T-helper 1 cell treated with Interleukin-12 subunit alpha and Interleukin-12 subunit beta and Interleukin-4 antibody, amounts not matched to agents 30 ng/mL and 1 ng/mL, for 36 hours (primary cell): ENCODE results near the gene SMIM36. TPM values are rescaled to one million over a fixed set of nuclear protein-coding genes. Genes with fewer than 3 reads are reported as not detected.
"Not testable (repeated sequence)": the region's sequence is repeated elsewhere in the genome, so short reads cannot be mapped to it uniquely, and the experiment has no call there.

ENCODE experiments used
- intact Hi-C: fragments of 100-400 bp; cut with micrococcal nuclease; formaldehyde crosslinking; loops from one replicate; pipeline ENCODE4 v1.15.1; 2024
- total RNA-seq: library from RNA; stranded (reverse); gene quantifications from 2 replicates; pipeline ENCODE4 v1.2.3, GENCODE V29; 2022

The SMIM36 gene
- total RNA-seq, 1 donor from 2014 or later = not detected

DNA sequence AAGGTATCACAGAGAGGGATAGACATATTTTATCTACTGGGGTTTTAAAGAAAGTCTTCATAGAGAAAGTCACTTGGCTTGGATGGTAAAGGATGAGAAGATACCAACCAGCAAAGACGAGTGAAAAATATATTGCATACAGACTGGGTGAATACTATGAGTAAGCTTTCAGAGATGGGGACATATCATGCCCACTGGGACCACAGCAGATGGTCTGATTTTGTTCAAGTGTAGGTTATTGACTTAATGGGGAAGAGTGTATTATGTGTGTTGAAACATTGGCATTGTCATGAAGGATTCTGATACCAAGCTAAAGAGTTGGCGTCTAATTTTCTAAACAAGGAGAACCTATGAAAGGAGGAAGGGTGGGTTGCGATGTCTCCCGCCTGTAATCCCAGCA, 75.8 kb downstream of the SMIM36 start:
- intact Hi-C loops = no loop called here

DNA sequence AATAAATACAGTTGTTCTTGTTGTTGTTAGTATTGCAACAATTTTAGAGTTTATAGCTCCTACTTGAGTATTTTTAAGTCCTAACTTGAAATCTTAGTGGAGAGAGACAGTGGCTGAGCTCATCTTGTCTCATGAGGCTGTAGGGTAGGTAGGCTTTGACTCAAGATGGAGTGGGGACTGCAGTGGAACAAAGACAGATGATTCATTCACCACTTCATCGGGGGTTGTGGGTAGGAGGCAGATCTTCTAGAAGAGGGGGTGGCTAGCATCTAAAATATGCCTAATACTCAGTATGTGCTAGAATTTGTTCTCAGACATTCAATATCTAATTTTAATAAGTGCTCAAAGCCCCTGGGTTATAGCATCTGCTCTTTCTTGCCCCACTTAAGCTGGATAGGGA, 76.5 kb downstream of the SMIM36 start:
- intact Hi-C loops = no loop called here

DNA sequence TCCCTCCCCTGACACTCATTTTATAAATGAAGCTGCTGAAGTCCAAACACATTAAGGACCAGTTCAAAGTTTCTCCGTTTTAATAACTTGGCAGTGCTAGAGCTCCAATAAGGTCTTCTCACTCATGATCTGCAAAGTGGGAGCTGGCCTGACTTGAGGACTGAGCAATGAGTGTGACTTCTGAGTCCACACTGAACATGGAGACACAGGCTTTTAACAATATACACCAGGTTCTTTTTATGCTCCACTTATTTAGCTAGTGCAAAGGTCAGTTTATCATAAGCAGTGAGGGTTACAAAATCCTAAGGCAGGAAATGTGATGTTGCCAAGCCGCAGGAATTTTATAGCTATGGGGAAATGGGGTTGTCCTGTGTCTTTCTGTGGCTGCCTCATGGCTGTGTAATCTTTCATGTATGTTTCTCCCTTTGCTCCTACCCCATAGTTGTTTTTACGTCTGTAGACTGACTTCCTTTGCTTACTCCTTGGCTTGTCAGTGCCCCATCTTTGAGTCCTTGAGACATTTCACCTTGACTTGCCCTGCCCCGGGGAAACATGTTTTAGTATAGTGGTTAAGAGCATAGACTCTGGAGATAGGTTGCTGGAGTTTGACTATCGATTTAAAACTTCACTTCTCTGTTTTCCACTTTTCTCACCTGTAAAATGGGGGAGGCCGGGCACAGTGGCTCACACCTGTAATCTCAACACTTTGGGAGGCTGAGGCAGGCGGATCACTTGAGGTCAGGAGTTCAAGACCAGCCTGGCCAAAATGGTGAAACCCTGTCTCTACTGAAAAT, 77.4 kb downstream of the SMIM36 start:
- intact Hi-C loops = no loop called here

DNA sequence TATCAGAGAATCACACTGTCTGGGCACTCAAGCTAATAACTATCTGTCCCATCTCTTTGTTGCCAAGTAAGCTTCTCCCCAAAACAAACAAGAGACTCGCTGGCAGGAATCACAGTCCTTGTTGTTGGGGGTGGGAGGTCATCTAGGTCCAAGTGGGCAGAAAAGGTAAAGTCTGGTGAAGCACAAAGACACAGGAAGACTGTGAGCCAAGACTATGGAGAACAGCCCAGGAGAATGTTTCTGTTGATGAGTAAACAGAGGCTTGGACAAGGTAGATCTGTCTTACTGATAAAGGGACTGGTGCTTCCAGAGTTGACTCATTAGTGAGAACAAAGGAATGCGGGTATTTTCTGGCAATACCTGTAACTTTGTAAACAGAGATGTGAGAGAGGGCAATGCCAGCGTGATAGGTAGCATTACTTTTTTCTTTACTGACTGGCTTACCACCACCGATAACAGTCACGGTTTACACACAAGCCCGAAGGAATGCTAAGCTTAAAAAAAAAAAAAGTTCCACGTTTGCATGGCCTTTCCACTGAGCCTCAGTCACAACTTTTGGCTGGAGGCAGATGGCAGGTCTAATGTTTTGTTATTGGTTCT, 78.1 kb downstream of the SMIM36 start:
- intact Hi-C loops = no loop called here

DNA sequence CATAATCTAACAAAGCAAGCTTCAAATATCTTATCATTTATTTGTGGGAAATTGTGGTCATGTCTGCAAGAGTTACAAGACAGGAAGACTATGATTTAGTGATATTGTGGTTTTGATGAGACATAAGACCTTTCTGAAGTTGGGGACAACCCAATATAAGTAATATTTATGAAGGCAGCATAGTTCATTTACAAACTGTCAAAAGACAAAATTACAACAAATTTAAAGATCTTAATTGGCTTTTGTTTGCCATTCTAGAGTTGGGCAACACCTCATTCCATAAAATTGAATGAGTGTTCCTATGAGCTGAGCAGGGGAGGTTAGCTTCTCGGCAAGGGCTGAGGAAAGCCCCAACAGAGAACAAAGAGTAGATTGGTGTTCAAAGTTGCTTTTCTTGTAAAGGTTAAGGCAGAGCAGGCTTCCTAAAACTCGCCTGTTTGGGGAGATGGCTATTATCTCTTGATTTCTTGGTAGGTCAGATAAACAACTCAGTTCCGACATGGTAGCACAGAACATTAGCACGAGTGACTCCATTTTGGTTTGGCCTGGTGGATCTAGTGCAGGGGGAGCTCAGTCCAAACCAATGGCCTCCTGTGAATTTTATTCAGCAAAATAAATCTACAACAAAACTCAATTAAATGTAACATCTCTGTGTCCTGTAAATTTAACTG, 78.8 kb downstream of the SMIM36 start:
- intact Hi-C loops = no loop called here

DNA sequence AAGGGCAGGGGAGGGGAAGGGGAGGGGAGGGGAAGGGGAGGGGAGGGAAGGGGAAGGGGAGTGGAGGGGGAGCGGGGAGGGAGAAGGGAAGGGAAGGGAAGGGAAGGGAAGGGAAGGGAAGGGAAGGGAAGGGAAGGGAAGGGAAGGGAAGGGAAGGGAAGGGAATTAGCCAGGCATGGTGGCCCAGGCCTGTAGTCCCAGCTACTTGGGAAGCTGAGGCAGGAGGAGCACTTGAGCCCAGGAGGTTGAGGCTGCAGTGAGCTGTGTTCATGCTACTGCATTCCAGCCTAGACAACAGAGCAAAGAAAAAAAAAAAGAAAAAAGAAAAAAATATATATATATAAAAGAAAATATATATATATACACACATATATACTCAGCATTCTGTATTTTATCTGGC, 79.3 kb downstream of the SMIM36 start:
- intact Hi-C loops = not testable (repeated sequence)

DNA sequence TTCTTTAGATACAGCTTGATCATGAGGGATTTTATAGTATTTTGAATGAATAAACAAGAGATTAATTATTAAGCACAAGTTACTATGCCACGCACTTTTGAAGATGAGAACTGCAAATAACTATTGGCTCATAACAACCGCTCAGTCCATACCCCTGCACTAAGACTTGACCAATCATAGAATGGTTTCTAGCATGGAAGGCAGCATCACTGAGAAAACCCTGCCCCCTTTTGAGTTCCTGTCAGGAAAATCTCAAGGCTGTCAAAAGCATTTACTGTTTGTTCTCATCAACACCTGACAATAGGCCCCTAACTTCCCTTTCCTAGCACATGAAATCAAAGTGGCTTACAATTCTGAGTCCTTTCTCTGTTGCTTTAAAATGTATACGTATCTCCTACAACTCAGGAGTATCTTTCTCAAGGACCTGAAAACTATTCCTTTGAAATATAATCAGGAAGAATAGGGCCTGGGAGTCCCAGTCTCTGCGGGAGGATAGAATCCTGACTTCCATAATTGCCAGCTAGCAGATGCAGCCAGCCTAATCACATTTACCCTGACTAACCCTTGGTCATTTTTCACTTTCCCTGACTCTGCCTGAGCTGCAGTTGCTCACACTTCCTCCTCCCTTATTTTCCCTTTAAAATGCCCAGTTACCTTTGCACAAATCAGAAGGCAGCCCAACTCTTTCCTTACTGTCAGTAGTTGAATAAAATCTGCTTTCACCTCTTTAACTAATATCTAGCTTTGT, 80.5 kb downstream of the SMIM36 start:
- intact Hi-C loops = no loop called here

DNA sequence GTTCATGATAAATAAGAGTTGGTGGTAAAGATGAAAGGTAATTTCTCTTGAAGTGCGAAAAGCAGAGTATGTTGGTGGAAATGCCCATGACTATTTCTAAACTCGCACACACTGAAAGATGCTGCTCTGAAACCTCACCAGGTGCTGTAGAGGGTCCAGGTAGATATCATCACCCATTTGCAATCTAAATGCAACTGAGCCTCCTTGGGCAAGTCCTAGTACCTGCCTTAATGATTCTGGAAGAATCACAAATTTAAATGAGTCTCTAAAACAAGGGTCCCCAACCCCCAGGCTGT, 83.7 kb downstream of the SMIM36 start:
- intact Hi-C loops = no loop called here

DNA sequence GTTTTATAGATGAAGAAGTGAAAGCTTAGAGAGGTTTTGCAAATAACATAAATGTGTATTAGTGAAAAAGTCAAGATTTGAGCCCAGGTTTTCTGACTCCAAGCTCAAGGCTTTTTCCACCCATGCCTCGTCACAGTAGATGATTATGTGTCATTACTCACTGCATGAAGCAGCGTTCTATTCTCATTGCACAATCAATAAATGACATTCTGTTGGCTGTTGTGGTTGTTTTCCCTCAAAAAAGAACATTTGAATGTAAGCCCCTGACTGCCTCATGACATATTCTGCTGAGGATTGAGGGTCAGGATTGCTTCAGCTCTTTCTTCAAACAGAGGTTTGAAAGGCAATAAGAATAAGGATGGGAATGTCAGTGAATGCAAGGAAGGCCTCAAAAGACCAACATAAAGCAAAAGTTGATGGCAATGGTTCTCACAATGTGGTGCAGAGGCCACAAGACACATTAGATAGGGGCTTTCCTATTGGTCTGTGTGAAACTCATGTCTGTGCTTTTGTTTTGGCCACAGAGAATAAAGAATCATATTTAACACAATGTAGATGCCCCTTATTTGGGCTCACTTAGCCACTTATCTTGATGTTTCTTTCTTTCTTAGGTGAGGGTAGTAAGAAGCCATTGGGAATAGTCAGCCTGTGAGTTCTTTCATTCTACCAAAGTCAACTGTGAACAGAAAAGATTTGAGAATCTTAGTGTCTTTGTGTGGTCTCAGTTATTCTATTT, 84.2 kb downstream of the SMIM36 start:
- intact Hi-C loops = no loop called here

DNA sequence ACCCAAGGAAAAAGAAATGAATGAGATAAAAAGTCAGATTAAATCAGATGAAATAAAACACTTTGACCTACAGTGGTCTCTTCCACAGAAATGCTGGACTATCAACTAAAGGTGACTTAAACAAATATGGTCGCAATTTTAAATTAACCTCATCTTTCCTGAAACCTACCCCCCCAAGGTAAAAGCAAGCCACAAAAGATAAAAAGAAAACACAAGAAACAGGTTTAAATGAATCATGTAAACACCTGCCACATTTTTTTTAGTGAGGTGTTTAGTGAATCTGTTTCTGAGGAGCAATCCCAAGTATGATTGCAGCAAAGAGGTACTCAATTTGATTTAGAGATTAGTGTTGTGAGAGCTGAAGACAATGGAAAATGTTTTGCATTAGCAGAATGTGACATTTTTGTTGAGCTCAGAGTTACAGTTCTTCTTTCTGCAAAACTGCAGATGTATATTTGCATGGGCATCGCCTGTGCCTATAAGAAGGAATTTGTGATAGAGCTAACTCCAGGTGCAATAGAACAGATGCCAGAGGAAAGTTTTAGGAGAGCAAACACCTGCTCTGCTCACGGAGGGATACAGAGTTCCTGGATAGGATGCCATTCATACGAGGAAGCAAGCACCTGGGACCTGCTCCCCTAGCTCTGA, 86.2 kb downstream of the SMIM36 start:
- intact Hi-C loops = loop anchor here (5.0 kb wide), 2 partner anchors 188 to 1487 kb away; partner anchors contain the start of gene TRIM25

DNA sequence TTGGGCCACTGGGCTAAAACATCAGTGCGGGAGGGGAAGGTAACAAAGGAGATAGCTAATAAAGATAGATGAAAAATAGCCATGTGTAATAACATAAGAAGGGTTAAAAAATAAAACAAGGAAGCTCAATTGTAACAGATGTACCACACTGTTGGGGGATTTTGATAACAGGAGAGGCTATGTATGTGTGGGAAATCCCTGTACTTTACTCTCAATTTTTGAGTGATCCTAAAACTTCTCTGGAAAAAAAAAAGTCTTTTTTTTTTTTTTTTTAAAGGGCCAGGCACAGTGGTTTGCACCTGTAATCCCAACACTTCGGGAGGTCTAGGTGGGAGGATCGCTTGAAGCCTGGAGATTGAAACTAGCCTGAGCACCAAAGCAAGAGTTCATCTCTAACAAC, 87.7 kb downstream of the SMIM36 start:
- intact Hi-C loops = loop anchor here (2.0 to 5.0 kb wide), 5 partner anchors 39 to 1489 kb away; partner anchors contain the start of genes HLF and TRIM25

DNA sequence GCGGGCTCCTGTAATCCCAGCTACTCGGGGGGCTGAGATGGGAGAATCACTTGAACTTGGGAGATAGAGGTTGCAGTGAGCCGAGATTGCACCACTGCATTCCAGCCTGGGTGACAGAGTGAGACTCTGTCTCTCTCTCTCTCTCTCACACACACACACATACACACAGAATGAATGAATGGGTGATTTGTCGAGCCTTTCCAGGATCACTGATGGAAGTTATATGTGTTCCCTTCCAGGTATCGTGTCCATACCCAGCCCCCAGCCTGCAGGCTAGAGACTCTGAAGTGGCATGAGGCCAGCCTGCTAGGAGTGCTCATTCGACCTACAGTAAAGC, 88.5 kb downstream of the SMIM36 start:
- intact Hi-C loops = loop anchor here (1.0 to 5.0 kb wide), 7 partner anchors 40 to 1490 kb away; partner anchors contain the start of genes C17orf67, HLF and TRIM25

DNA sequence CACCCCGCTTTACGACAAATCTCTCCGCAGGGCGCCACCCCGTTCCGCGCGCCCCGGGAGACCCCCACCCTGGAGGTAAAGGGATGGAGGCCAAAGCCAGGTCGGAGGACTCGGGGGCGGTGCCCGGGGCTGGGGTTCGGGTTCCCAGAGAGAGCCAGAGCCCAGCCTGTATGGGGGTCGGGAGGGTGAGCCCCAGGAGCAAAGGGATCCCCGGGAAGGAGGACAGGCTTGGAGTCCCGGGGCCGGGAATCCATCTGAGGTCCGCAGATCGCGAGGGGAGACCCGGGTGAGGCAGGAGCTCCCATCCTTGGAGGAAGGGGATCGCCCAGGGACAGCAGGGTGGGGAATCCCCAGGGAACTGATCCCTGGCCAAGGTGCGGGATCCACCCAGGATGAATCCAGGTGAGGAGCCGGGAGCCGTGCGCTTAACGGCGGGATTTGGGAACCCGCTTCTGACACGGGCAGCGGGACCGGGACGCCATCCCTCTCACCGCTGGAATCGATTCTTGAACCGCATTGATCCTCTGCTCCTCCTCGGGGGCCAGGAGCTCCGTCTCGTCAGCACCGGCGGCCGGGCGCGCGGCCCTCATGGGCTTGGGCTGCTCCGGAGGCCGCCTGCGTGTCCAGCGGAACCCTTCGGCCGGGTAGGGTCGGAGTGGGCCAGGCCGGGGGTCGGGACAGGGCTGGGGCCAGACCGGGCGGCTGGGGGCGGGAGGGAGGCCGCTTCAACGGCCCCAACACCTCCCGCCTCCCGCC, 89.9 kb downstream of the SMIM36 start, which contains the start of gene MMD:
Gene MMD (minus strand): TSS at position 657 of the 756 bp plus-strand sequence. CDS start 140 bp downstream, at position 517.
- intact Hi-C loops = loop anchor here (1.0 to 5.0 kb wide), 8 partner anchors 65 to 1557 kb away; partner anchors contain the start of genes SCPEP1 and TRIM25

DNA sequence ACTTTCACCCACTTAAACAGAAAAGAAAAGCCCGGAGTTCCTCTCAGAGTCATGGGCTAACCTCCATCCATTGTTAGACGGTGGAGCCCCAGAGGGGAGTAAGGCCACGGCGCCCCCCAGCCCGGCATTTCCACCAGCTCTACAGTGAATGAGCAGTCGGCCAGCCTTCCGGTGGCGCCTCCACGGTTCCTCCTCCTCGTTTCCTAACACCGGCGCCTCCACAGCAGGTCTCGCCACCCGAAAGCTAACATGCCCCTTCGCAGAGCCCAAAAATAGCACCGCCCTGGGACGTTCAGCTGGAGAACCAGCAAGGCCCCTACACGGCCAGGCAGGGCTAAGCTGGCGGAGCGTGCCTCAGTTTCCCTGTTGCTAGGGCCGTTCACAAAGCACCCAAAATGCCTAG, 90.5 kb downstream of the SMIM36 start:
- intact Hi-C loops = loop anchor here (1.0 to 5.0 kb wide), 9 partner anchors 64 to 1558 kb away; partner anchors contain the start of genes COX11, SCPEP1, STXBP4 and TRIM25

DNA sequence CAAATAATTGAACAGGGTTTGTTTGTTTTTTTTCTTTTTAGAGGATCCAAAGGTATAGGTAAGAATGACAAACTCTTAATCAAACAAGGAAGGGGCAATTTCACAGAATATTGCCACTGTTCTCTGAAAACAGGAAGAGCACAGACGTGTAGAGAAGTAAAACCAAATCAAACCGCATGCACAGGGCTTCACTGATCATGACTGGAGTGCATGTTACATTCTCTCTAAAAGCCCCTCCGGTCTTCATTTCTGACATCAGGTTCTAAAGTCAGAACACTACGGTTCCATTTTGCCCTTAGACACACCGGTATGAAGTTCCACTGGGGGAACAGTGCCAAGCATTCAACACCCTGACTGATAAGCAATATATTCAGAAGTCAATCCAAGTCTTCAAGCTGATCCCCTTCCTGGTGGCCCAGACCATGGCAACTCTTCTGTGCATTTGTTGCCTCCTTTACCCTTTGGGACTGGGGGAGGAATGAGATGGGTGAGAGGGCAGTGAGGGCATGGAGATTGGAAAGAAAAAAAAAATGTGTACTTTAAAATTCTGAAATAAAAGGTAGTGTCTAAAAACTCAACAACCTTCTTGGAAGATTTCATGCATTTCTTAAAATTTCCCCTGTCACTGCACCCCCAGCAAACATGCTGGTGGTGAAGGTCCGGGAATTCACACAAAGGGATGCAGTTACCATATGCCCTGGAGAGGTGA, 91.0 kb downstream of the SMIM36 start:
- intact Hi-C loops = loop anchor here (1.0 to 5.0 kb wide), 8 partner anchors 63 to 1559 kb away; partner anchors contain the start of genes COX11, SCPEP1, STXBP4 and TRIM25

DNA sequence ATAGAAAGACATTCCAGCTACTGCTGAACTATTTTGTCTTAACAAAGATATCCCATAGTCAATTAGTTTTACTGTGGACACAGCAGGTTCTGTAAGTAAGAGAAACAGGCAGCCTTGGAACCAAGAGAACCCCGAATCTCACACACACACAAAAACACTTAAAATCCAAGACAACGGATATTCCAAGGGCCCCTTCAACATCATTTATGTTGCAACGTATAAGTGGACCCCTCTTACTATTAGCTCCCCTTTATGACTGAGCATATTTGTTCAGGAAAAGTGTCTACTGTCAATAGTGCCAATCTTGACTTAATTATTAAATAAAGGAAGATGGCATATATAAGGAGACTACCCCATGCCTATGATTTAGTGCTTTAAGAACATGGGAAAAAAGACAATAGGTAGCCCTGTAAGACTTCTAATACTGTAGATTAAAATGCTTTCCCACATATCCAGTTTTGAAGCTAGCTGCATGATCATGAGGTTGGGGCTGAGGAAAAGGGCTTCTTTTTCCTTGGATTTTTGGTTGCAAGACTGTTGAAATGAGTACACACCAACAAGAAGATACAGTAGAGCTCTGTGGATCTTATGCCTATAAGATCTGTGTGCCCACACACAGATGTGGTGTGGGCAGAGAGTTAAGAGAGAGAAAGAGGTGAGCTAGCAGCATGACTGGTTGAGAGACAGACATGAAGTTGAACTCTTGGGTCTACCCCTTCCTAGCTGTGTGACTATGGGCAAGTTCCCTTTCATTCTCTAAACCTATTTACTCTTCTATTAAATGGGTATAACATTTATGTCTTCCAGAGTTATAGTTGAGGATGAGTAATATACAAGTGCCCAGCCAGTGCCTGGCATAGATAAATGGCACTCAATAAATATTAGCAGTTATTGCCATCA, 92.6 kb downstream of the SMIM36 start:
- intact Hi-C loops = loop anchor here (1.0 kb wide), 1 partner anchor 8 kb away; no protein-coding TSS in a partner anchor

DNA sequence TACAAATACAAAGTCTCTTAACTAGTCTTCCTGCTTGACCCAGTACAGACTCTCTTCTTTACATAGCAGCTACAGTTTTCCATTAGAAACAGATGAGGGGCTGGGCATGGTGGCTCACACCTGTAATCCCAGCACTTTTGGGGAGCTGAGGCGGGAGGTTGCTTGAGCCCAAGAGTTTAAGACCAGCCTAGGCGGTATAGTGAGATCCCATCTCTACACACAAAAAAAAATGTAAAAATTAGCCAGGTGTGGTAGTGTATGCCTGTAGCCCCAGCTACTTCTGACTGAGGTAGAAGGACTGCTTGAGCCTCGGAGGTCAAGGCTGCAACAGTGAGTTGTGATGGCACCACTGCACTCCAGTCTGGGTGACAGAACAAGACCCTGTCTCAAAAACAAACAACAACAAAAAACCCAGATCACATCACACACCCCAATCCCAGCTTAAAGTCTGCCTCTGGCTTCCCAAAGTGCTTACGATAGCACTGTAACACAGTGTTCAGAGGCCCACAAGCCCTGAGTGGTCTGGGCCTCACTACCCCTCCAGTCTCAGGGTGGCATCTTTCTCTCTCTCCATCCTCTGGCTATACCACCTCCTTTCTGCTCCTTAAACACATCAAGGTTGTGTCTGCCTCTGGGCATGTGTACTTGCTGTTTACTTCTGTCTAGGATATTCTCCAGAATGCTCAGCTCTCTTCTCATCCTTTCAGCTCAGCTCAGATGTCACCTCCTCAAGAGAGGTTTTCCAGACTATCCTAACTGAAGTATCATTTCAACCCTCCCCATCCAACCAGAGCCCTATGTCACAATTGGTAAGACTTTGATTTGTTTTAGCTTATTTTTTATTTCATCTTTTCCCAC, 93.6 kb downstream of the SMIM36 start:
- intact Hi-C loops = no loop called here
